NCI-H748 (cell line): ENCODE data around the gene ZNF124.

Experiments
- DNase-seq: peaks from one replicate; lab custom pipeline; 2025; ENCODE audit not compliant: unreplicated experiment; lab: John Stamatoyannopoulos, UW

The ZNF124 gene

DNA sequence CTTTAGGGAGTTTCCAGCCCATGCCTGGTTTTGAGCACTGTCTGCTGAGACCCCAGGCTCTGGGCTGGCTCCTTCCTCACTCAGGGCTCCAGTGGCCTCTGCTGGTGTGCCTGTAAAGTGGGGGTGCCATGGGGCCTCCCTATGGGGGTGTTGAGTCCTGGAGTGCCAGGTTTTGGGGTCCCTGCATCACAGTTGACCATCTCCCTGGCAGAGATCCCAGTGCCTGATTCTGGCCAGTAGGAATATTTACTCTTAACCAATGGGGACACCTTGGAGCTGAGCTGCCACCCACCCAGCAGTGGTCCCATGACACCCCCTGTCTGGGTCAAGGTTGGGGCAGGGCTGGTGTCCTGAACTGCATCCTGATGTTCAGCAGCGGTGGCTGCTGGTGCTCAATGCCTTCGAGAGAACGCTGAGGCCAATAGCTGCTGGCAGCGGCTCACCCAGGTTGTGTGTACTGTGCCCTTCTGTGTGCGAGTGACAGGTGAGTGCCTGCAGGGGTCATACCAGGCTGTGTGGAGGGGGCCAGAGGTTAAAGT lies 58.0 kb downstream of the ZNF124 start:
- no peak for DNase-seq

DNA sequence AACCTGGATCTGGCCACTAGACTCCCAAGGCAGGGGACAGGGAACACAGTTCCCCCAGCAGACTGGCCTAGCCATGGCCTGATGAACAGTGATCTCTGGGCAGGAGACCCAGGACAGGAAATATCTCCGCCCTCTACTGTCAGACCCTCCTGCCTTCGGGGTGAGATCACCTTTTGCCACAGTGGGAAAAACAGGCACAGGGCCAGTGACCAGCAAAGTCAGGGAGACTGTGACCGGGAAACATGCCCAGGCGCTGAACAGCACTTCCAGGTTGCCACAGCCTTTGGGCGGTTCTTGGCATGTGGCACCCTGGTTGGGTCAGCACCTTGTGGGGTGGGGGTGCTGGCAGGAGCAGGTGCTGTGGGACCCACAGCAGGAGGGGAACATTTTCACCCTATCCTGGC lies 58.7 kb downstream of the ZNF124 start:
- no peak for DNase-seq

- no peak for DNase-seq
Measured at GRCh38 chr1:247112479-247112781, 59.4 kb downstream of the ZNF124 start.

DNA sequence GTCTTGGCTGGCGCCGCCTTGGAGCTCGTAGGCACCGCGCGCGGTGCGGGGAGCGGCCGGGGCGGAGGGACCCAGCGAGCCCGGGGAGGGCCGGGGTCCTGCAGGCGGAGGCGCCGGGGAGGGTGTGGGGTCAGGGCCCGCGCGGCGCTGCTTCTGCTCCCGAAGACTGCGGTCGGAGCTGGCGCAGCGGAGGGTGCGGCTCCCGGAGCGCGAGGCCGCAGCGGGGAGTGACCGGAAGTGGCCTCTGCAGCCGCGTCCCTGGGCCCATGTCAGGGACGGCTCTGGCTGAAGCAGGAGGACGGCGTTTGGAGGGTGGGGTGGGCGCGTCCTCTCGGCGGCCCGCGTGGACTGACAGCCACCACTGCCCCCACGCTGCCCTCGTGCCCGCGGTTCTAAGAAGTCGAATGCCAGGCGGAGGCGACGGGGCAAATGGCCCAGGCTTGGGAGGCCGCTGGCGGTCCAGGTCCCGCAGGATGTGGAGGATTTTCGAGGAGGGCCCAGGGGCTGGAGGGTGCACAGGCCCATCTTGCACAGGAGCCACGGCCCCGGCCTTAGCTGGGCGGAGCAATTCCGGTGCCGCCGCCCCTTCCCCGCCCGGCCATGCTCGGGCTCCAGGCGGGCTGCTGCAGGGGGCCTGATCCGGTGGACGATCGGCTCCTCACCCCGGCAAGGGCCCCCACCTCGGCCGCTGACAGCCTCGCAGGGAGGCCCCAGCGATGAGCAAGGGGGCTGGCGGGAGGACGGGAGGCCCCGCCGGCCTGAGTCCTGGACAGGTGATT lies 59.9 kb downstream of the ZNF124 start:
- peak; percentile 60 for DNase-seq

DNA sequence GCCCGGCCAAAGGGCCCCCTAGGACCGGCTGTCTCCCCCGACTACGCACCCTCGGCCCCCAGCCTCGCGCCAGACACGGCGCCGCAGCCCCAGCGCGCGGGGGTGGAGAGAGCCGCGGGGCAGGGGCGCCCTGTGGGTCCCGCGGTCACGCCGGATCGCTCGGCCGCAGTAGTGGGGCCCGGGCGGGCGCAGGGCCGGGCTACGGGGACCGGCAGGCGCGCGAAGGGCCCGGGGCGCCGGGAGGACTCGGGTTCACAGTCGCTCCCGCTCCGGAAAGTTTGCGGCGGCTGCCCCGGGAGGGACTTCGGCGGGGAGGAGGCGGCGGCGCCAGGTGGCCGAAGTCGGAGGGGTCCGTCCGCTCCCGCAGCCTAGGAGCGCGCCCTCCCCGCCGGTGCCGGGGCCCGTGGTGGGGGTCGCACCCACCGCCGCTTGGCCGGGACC lies 60.5 kb downstream of the ZNF124 start:
- peak; percentile 35 for DNase-seq

GRCh38 chr1:247110627-247111258 lies 61.1 kb downstream of the ZNF124 start:
- peak; percentile 26 for DNase-seq

DNA sequence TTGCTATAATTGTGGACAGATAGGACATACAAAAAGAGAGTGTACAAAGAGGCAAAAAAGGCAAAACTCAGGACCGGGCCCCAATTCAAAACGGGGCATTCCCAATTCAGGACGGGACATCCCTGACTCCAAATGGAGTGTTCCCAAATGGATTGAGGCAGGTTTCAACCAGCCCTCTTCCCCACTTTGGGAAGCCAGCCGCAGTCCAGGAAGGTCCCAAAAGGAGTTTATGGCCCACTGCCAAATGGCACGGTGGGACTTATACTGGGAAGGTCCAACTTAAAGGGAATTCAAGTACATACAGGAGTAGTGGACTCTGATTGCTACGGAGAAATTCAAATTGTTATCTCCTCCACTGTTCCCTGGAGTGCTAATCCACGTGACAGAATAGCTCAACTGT lies 64.1 kb downstream of the ZNF124 start:
- DNase-seq: no peak

DNA sequence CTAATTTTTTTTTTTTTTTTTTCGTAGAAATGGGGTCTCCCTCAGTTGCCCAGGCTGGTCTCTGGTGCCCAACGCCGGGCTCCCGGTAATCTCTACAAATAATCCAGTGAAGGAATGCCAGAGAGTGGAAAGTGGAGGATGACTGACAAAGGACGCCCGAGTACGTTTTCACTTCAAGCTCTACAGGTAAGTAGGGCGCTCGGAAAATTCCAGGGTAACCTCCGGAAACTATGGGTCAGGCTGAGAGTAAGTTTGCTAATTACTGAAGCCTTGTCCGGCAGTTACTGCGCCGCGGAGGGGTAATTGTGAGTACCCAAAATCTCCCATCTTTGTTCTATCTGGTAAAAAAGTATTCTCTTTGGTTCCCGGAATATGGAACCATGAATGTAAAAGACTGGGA lies 65.9 kb downstream of the ZNF124 start:
- no peak for DNase-seq
